Left ventricle myocardium inferior (tissue), 1 donor: Measurements from ENCODE around the gene CBFB. TPM values are rescaled to one million over a fixed set of nuclear protein-coding genes. Genes with fewer than 3 reads are reported as not detected.

Experiments
- DNase-seq: peaks from one replicate; pipeline ENCODE4 v3.0.0-alpha.2; 2020
- H3K27ac ChIP-seq: fragments of 200-600 bp; replicated peaks from 2 replicates; pipeline ENCODE4 v1.8.0; 2021
- H3K27me3 ChIP-seq: fragments of 200-600 bp; 2 replicates; pipeline ENCODE4 v1.8.0; 2021; ENCODE audit warnings: low read depth
- H3K36me3 ChIP-seq: fragments of 200-600 bp; 2 replicates; pipeline ENCODE4 v1.8.0; 2021
- H3K4me1 ChIP-seq: fragments of 200-600 bp; 2 replicates; pipeline ENCODE4 v1.8.0; 2021
- H3K4me3 ChIP-seq: fragments of 200-600 bp; 2 replicates; pipeline ENCODE4 v1.8.0; 2021; ENCODE audit warnings: mild to moderate bottlenecking, moderate library complexity
- H3K9me3 ChIP-seq: fragments of 200-600 bp; replicated peaks from 2 replicates; pipeline ENCODE4 v1.8.0; 2021
- CTCF ChIP-seq: fragments of 200-600 bp; IDR thresholded peaks from 2 replicates; pipeline ENCODE4 v1.8.0; 2021; ENCODE audit warnings: antibody characterized with exemption, mild to moderate bottlenecking, borderline replicate concordance
- intact Hi-C: fragments of 100-400 bp; cut with micrococcal nuclease; formaldehyde crosslinking; loops from one replicate; pipeline ENCODE4 v1.11.0; 2022
- total RNA-seq: library from RNA; stranded (reverse); fragmentation: NEBNext Ultra II Directional; extraction: Animal tissue kit (Norgen Biotek cat#: 25700); gene quantifications from one replicate; pipeline ENCODE4 v1.2.1, GENCODE V29; 2021
- donor health status: DM: no; HTN: yes; CAD: no; lungs with severe emphysema.

Gene CBFB
- total RNA-seq, 1 donor from 2014 or later, result 25.2 TPM

- peaks cover 95% of the 10 kb centered on the region for H3K36me3 ChIP-seq
- no peak for TF ChIP-seq CTCF
Measured at GRCh38 chr16:67137605-67138004, 108.7 kb downstream of the CBFB start.

GRCh38 chr16:67141391-67141790 is 112.4 kb downstream of the CBFB start:
- peaks cover 98% of the 10 kb centered on the region for H3K36me3 ChIP-seq
- H3K4me1 ChIP-seq, result no peaks in the 10 kb centered on the region
- H3K27ac ChIP-seq, result no peak overlapping the region
- no peak overlapping the region for H3K4me3 ChIP-seq
- no peaks in the 10 kb centered on the region for H3K9me3 ChIP-seq
- DNase-seq, result no peak
- H3K27me3 ChIP-seq, result no peaks in the 10 kb centered on the region
- TF ChIP-seq CTCF, result no peak
- intact Hi-C loops, result no loop called here

More at GRCh38 chr16:67137605-67138004, 108.7 kb downstream of the CBFB start:
- DNase-seq, result no peak
- Histone ChIP-seq H3K27ac (no peak overlapping the region), H3K4me3 (no peak overlapping the region), H3K9me3 (no peaks in the 10 kb centered on the region), H3K27me3 (no peaks in the 10 kb centered on the region), H3K4me1 (no peaks in the 10 kb centered on the region)
- intact Hi-C loops, result no loop called here

GRCh38 chr16:67142342-67142741 is 113.4 kb downstream of the CBFB start:
- H3K4me1 ChIP-seq, result no peaks in the 10 kb centered on the region
- no peak for TF ChIP-seq CTCF
- H3K27me3 ChIP-seq, result no peaks in the 10 kb centered on the region
- H3K4me3 ChIP-seq, result no peak overlapping the region
- peaks cover 98% of the 10 kb centered on the region for H3K36me3 ChIP-seq
- H3K9me3 ChIP-seq, result no peaks in the 10 kb centered on the region
- intact Hi-C loops, result no loop called here
- DNase-seq, result no peak
- H3K27ac ChIP-seq, result no peak overlapping the region

- Histone ChIP-seq H3K4me3 (no peak overlapping the region), H3K4me1 (peaks cover 2% of the 10 kb centered on the region), H3K36me3 (peaks cover 82% of the 10 kb centered on the region), H3K9me3 (no peaks in the 10 kb centered on the region), H3K27ac (no peak overlapping the region), H3K27me3 (peaks cover 3% of the 10 kb centered on the region)
- no peak for DNase-seq
- intact Hi-C loops, result no loop called here
- TF ChIP-seq CTCF, result no peak
Measured at GRCh38 chr16:67144943-67145342, 116.0 kb downstream of the CBFB start.

- H3K36me3 ChIP-seq, result peaks cover 74% of the 10 kb centered on the region
- intact Hi-C loops, result no loop called here
Measured at GRCh38 chr16:67145746-67146145, 116.8 kb downstream of the CBFB start.

More at GRCh38 chr16:67145746-67146145, 116.8 kb downstream of the CBFB start:
- no peak overlapping the region for H3K27ac ChIP-seq
- peaks cover 10% of the 10 kb centered on the region for H3K4me1 ChIP-seq
- no peak for TF ChIP-seq CTCF
- no peak overlapping the region for H3K4me3 ChIP-seq
- no peaks in the 10 kb centered on the region for H3K9me3 ChIP-seq
- DNase-seq, result no peak
- peaks cover 10% of the 10 kb centered on the region for H3K27me3 ChIP-seq
